GM23248 (cell line): ENCODE results near the gene CKAP5.

ENCODE experiments used
- EZH2 ChIP-seq: fragments of 200-600 bp; sonication (generic); IDR thresholded peaks from 2 replicates; pipeline ENCODE4 v1.6.1; 2018; ENCODE audit warnings: antibody characterized with exemption, mild to moderate bottlenecking; ENCODE audit not compliant: insufficient read depth, poor library complexity, severe bottlenecking
- EZH2phosphoT487 ChIP-seq: fragments of 200-600 bp; sonication (generic); IDR thresholded peaks from 2 replicates; pipeline ENCODE4 v1.6.1; 2018; ENCODE audit warnings: antibody characterized with exemption, moderate library complexity, mild to moderate bottlenecking, low read depth; ENCODE audit not compliant: insufficient read depth

DNA sequence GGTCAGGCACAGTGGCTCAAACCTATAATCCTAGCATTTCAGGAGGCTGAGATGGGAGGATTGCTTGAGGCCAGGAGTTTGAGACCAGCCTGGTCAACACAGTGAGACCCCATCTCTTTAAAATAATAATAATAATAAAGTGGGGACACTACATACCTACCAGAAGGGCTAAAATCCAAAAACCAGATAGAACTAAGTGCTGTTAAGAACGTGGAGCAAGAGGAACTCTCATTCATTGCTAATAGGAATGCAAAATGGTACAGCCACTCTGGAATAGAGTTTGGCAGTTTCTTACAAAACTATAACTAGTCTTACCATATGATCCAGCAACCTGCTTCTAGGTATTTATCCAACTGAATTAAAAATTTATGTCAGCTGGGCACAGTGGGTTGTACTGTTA, 9.6 kb downstream of the CKAP5 start:
- no peak for TF ChIP-seq EZH2
- TF ChIP-seq EZH2phosphoT487, result no peak
